Caco-2 (cell line): ENCODE measurements around the gene STARD10. TPM values are rescaled to one million over a fixed set of nuclear protein-coding genes. Genes with fewer than 3 reads are reported as not detected.
A peak's percentile ranks its signal among the peaks of the same experiment; 100 is the strongest.

Source experiments
- BruUV-seq: library from RNA; stranded (reverse); fragments of 400-500 nt; replicated peaks from 2 replicates; lab custom pipeline; 2021; lab: Mats Ljungman, UMichigan
- CTCF ChIA-PET: fragments of 300-600 bp; sonication (Branson Sonifier 250); formaldehyde crosslinking; loops from one replicate; lab custom pipeline; 2022; ENCODE audit warnings: antibody characterized with exemption; lab: Charles Lee
- POLR2A ChIA-PET: fragments of 300-600 bp; sonication (Branson Sonifier 250); formaldehyde crosslinking; loops from one replicate; lab custom pipeline; 2022; ENCODE audit warnings: antibody characterized with exemption; lab: Charles Lee
- DNase-seq, 2 experiments: peaks; one replicate each; pipeline versions ENCODE4 v3.0.0 to v3.0.0-alpha.2; 2020 to 2022
- H3K27me3 ChIP-seq: replicated peaks from 2 replicates; pipeline ENCODE4 v1.6.0; 2011; ENCODE audit warnings: low read length; ENCODE audit not compliant: control insufficient read depth, insufficient read depth
- H3K36me3 ChIP-seq: 2 replicates; pipeline ENCODE4 v1.5.1; 2011; ENCODE audit warnings: low read length; ENCODE audit not compliant: control insufficient read depth, insufficient read depth
- H3K4me1 ChIP-seq: fragments of 250-450 bp; sonication (Bioruptor Pico); 2 replicates; pipeline ENCODE4 v1.5.1; 2020; ENCODE audit warnings: mild to moderate bottlenecking
- H3K4me3 ChIP-seq: 2 replicates; pipeline ENCODE4 v1.5.1; 2011; ENCODE audit warnings: low read depth, mild to moderate bottlenecking, control low read depth, low read length
- H3K9me3 ChIP-seq: fragments of 250-450 bp; sonication (Bioruptor Pico); 2 replicates; pipeline ENCODE4 v1.5.1; 2020; ENCODE audit warnings: mild to moderate bottlenecking, moderate library complexity
- H3K27ac Mint-ChIP-seq: one replicate; pipeline ENCODE4 v1.8.0; 2022; ENCODE audit warnings: mixed read lengths; ENCODE audit not compliant: unreplicated experiment
- H3K27me3 Mint-ChIP-seq: one replicate; pipeline ENCODE4 v1.8.0; 2022; ENCODE audit warnings: mixed read lengths; ENCODE audit not compliant: insufficient read depth, unreplicated experiment
- H3K36me3 Mint-ChIP-seq: one replicate; pipeline ENCODE4 v1.8.0; 2022; ENCODE audit warnings: mild to moderate bottlenecking, mixed read lengths; ENCODE audit not compliant: insufficient read depth, unreplicated experiment
- H3K4me1 Mint-ChIP-seq: one replicate; pipeline ENCODE4 v1.8.0; 2022; ENCODE audit warnings: low read depth, mixed read lengths; ENCODE audit not compliant: unreplicated experiment
- H3K4me3 Mint-ChIP-seq: one replicate; pipeline ENCODE4 v1.8.0; 2022; ENCODE audit warnings: mild to moderate bottlenecking, moderate library complexity, mixed read lengths; ENCODE audit not compliant: unreplicated experiment
- H3K9me3 Mint-ChIP-seq: one replicate; pipeline ENCODE4 v1.8.0; 2022; ENCODE audit warnings: mixed read lengths; ENCODE audit not compliant: unreplicated experiment
- intact Hi-C: fragments of 100-400 bp; cut with micrococcal nuclease; formaldehyde crosslinking; loops from one replicate; pipeline ENCODE4 v1.10.0; 2022; ENCODE audit not compliant: unreplicated experiment
- total RNA-seq: library from RNA; stranded (reverse); gene quantifications from 2 replicates; pipeline ENCODE4 v1.2.3, GENCODE V29; 2022
- TF ChIP-seq, protein P1 (sequence below), 2 experiments: fragments of 200-600 bp in 1 of 2; IDR thresholded peaks; 1 replicate in 1 of 2; 2 replicates in 1 of 2; pipeline versions ENCODE4 v1.5.1 to v1.8.0; 2011 to 2022; ENCODE audit warnings: antibody characterized with exemption in 1 of 2, control low read depth in 1 of 2, inconsistent platforms in 1 of 2, low read depth in 1 of 2, low read length in 1 of 2, mild to moderate bottlenecking in 1 of 2, moderate library complexity in 1 of 2; ENCODE audit not compliant: insufficient read depth in 1 of 2, severe bottlenecking in 1 of 2, unreplicated experiment in 1 of 2

Gene STARD10
- total RNA-seq, 1 experiment from 2014 or later, result 492 TPM

- Histone ChIP-seq H3K9me3 (no peaks in the 10 kb centered on the region), H3K4me3 (no peak overlapping the region), H3K36me3 (peaks cover 16% of the 10 kb centered on the region), H3K27me3 (no peaks in the 10 kb centered on the region), H3K4me1 (peaks cover 11% of the 10 kb centered on the region)
- Mint-ChIP-seq H3K36me3 (peaks cover 95% of the 10 kb centered on the region), H3K27me3 (no peaks in the 10 kb centered on the region), H3K4me3 (no peak overlapping the region), H3K9me3 (no peaks in the 10 kb centered on the region), H3K4me1 (peaks cover 21% of the 10 kb centered on the region), H3K27ac (no peak overlapping the region)
- intact Hi-C loops, result no loop called here
- no TSS peak for BruUV-seq
- CTCF ChIA-PET, result interaction anchor here (1.5 kb wide), 1 partner anchor 36 kb away, joined by 5 read pairs; no protein-coding TSS in a partner anchor
- POLR2A ChIA-PET, result no interaction called here
- DNase-seq, result no peak
- TF ChIP-seq, protein P1, sequence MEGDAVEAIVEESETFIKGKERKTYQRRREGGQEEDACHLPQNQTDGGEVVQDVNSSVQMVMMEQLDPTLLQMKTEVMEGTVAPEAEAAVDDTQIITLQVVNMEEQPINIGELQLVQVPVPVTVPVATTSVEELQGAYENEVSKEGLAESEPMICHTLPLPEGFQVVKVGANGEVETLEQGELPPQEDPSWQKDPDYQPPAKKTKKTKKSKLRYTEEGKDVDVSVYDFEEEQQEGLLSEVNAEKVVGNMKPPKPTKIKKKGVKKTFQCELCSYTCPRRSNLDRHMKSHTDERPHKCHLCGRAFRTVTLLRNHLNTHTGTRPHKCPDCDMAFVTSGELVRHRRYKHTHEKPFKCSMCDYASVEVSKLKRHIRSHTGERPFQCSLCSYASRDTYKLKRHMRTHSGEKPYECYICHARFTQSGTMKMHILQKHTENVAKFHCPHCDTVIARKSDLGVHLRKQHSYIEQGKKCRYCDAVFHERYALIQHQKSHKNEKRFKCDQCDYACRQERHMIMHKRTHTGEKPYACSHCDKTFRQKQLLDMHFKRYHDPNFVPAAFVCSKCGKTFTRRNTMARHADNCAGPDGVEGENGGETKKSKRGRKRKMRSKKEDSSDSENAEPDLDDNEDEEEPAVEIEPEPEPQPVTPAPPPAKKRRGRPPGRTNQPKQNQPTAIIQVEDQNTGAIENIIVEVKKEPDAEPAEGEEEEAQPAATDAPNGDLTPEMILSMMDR (IDR thresholded peaks at IDR 0.05; ENCODE audit: insufficient read depth in 1 of 2, low read depth in 1 of 2, low read length in 1 of 2, severe bottlenecking in 1 of 2, unreplicated experiment in 1 of 2), result no peak
These were observed 33.1 kb downstream of the STARD10 start for GRCh38 chr11:72760539-72761405.

- H3K27ac Mint-ChIP-seq, result peak overlapping the region; percentile 2
- H3K4me1 Mint-ChIP-seq, result peaks cover 24% of the 10 kb centered on the region
- ChIA-PET CTCF (interaction anchor here (0.6 kb wide), 1 partner anchor 22 kb away, joined by 3 read pairs; no protein-coding TSS in a partner anchor), POLR2A (interaction anchor here (0.7 kb wide), 1 partner anchor 19 kb away, joined by 3 read pairs; no protein-coding TSS in a partner anchor)
- H3K4me3 Mint-ChIP-seq, result no peak overlapping the region
- Histone ChIP-seq H3K9me3 (no peaks in the 10 kb centered on the region), H3K4me1 (peaks cover 7% of the 10 kb centered on the region), H3K4me3 (no peak overlapping the region), H3K27me3 (no peaks in the 10 kb centered on the region), H3K36me3 (peaks cover 19% of the 10 kb centered on the region)
- no TSS peak for BruUV-seq
- no peak for DNase-seq
- peaks cover 99% of the 10 kb centered on the region for H3K36me3 Mint-ChIP-seq
- intact Hi-C loops, result no loop called here
- no peaks in the 10 kb centered on the region for H3K9me3 Mint-ChIP-seq
- TF ChIP-seq, protein P1 (IDR thresholded peaks at IDR 0.05; ENCODE audit: insufficient read depth in 1 of 2, low read depth in 1 of 2, low read length in 1 of 2, severe bottlenecking in 1 of 2, unreplicated experiment in 1 of 2), result no peak
- no peaks in the 10 kb centered on the region for H3K27me3 Mint-ChIP-seq
These were observed 34.3 kb downstream of the STARD10 start for GRCh38 chr11:72759468-72759985.

GRCh38 chr11:72758690-72759389, 35.0 kb downstream of the STARD10 start:
- Histone ChIP-seq H3K4me3 (no peak overlapping the region), H3K36me3 (peaks cover 21% of the 10 kb centered on the region), H3K27me3 (no peaks in the 10 kb centered on the region), H3K9me3 (no peaks in the 10 kb centered on the region), H3K4me1 (no peaks in the 10 kb centered on the region)
- Mint-ChIP-seq H3K27me3 (no peaks in the 10 kb centered on the region), H3K4me3 (no peak overlapping the region), H3K36me3 (peaks cover 99% of the 10 kb centered on the region), H3K4me1 (peaks cover 24% of the 10 kb centered on the region), H3K27ac (peak overlapping the region; percentile 2), H3K9me3 (no peaks in the 10 kb centered on the region)
- intact Hi-C loops, result no loop called here
- TF ChIP-seq, protein P1 (IDR thresholded peaks at IDR 0.05; ENCODE audit: insufficient read depth in 1 of 2, low read depth in 1 of 2, low read length in 1 of 2, severe bottlenecking in 1 of 2, unreplicated experiment in 1 of 2), result no peak
- no peak for DNase-seq
- ChIA-PET POLR2A (interaction anchor here (0.7 kb wide), 1 partner anchor 19 kb away, joined by 3 read pairs; no protein-coding TSS in a partner anchor), CTCF (no interaction called here)
- BruUV-seq, result no TSS peak
